ENCODE measurements around the gene ATP8A1. TPM values are rescaled to one million over a fixed set of nuclear protein-coding genes. Genes with fewer than 3 reads are reported as not detected.

Gene ATP8A1
- total RNA-seq, 6 experiments from 2014 or later, result 1.0 to 3.4 (median 1.9) TPM

DNA sequence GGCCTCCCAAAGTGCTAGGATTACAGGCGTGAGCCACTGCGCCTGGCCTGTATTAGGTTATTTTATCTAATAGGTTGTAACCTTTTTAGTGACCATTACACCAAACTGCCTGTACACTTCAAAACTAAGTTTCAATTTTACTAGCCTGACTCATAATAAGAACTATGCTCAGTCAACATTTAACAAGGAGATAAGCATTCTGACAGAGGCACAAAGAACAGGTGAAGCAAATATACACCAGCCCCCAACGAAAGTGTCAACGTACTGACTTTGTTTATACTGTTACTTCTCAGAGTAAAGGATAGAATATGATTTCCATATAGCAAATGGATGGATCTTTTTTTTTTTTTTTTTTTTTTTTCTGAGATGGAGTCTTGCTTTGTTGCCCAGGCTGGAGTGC, 196.9 kb downstream of the ATP8A1 start:
- Histone ChIP-seq H3K36me3 (no peaks in the 10 kb centered on the region), H3K27me3 (no peaks in the 10 kb centered on the region), H3K9me3 (no peaks in the 10 kb centered on the region), H3K4me1 (no peaks in the 10 kb centered on the region), H3K27ac (no peak overlapping the region), H3K4me3 (no peak overlapping the region)
- 66% methylated on average over 4 of the region's 4 CpGs for WGBS (ENCODE audit: insufficient coverage, low coverage, low lambda C conversion rate, missing lambda C conversion rate)
- TF ChIP-seq POLR2A (IDR thresholded peaks at IDR 0.05), result no peak
- TF ChIP-seq, protein P1, sequence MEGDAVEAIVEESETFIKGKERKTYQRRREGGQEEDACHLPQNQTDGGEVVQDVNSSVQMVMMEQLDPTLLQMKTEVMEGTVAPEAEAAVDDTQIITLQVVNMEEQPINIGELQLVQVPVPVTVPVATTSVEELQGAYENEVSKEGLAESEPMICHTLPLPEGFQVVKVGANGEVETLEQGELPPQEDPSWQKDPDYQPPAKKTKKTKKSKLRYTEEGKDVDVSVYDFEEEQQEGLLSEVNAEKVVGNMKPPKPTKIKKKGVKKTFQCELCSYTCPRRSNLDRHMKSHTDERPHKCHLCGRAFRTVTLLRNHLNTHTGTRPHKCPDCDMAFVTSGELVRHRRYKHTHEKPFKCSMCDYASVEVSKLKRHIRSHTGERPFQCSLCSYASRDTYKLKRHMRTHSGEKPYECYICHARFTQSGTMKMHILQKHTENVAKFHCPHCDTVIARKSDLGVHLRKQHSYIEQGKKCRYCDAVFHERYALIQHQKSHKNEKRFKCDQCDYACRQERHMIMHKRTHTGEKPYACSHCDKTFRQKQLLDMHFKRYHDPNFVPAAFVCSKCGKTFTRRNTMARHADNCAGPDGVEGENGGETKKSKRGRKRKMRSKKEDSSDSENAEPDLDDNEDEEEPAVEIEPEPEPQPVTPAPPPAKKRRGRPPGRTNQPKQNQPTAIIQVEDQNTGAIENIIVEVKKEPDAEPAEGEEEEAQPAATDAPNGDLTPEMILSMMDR (IDR thresholded peaks at IDR 0.05), result no peak
- ATAC-seq (peak in 1 of 4 donors; percentile 14), DNase-seq (no peak)
- intact Hi-C loops (cut with DNase I), result no loop called here

GRCh38 chr4:42458657-42459056, 198.2 kb downstream of the ATP8A1 start:
- no peaks in the 10 kb centered on the region for H3K36me3 ChIP-seq
- H3K4me1 ChIP-seq, result no peaks in the 10 kb centered on the region
- H3K4me3 ChIP-seq, result no peak overlapping the region
- no peaks in the 10 kb centered on the region for H3K9me3 ChIP-seq
- 77% methylated on average over 3 of the region's 3 CpGs for WGBS (ENCODE audit: insufficient coverage, low coverage, low lambda C conversion rate, missing lambda C conversion rate)
- TF ChIP-seq, protein P1 (IDR thresholded peaks at IDR 0.05), result no peak
- TF ChIP-seq POLR2A (IDR thresholded peaks at IDR 0.05), result no peak
- H3K27me3 ChIP-seq, result no peaks in the 10 kb centered on the region
- intact Hi-C loops (cut with DNase I), result no loop called here
- H3K27ac ChIP-seq, result no peak overlapping the region
- DNase-seq (no peak), ATAC-seq (no peak)

- Histone ChIP-seq H3K27ac (no peak overlapping the region), H3K36me3 (no peaks in the 10 kb centered on the region), H3K27me3 (no peaks in the 10 kb centered on the region), H3K9me3 (no peaks in the 10 kb centered on the region), H3K4me3 (no peak overlapping the region), H3K4me1 (no peaks in the 10 kb centered on the region)
- WGBS (ENCODE audit: insufficient coverage, low coverage, low lambda C conversion rate, missing lambda C conversion rate), result 84% methylated on average over 2 of the region's 2 CpGs
- DNase-seq (no peak), ATAC-seq (no peak)
- intact Hi-C loops (cut with DNase I), result no loop called here
- TF ChIP-seq, protein P1 (IDR thresholded peaks at IDR 0.05), result no peak
These were observed 202.0 kb downstream of the ATP8A1 start for GRCh38 chr4:42454755-42455420.

DNA sequence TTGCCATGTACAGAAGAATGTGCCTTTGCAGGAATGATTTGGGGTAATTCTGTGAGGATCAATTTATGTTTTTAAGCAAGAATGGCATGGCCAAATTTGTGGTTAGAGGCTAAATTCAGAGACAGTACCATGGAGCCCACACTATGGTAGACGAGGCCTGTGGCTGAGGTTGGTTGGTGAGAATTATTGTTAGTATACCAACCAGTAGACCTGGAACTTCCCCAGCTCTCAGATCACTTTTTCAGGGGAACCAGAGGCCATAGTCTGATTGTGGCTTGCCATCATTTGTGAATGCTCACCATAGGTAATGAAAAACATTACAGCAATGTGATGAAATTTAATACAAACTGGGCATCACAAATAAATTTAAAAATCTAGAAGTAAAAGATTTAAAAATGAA, 203.3 kb downstream of the ATP8A1 start:
- TF ChIP-seq POLR2A (IDR thresholded peaks at IDR 0.05), result no peak
- TF ChIP-seq, protein P1 (IDR thresholded peaks at IDR 0.05), result no peak
- Histone ChIP-seq H3K9me3 (no peaks in the 10 kb centered on the region), H3K27me3 (no peaks in the 10 kb centered on the region), H3K27ac (no peak overlapping the region), H3K4me1 (no peaks in the 10 kb centered on the region), H3K4me3 (no peak overlapping the region), H3K36me3 (no peaks in the 10 kb centered on the region)
- 56% methylated on average over 1 of the region's 1 CpG for WGBS (ENCODE audit: insufficient coverage, low coverage, low lambda C conversion rate, missing lambda C conversion rate)
- ATAC-seq (no peak), DNase-seq (no peak)
- intact Hi-C loops (cut with DNase I), result no loop called here

Measured in right lobe of liver (tissue), 6 donors.